Activated T-cell treated with anti-CD3 and anti-CD28 coated beads, Interleukin-2, amount 50 U/mL, for 4 hours (primary cell): ENCODE data around the gene PHEX. TPM values are rescaled to one million over a fixed set of nuclear protein-coding genes. Genes with fewer than 3 reads are reported as not detected.

Experiments used
- ATAC-seq, 2 donors: fragments of 200-7000 bp; cut with Tn5 transposase; one replicate each; pipeline ENCODE4 v1.10.0; 2021
- DNase-seq: peaks from one replicate; pipeline ENCODE4 v3.0.0-alpha.2; 2020
- H3K27me3 Mint-ChIP-seq: one replicate; pipeline ENCODE4 v1.8.0; 2021; ENCODE audit warnings: low read depth, mixed read lengths
- H3K36me3 Mint-ChIP-seq: one replicate; pipeline ENCODE4 v1.8.0; 2022; ENCODE audit warnings: mixed read lengths; ENCODE audit not compliant: insufficient read depth
- H3K4me1 Mint-ChIP-seq: one replicate; pipeline ENCODE4 v1.8.0; 2021; ENCODE audit warnings: low read depth, mixed read lengths
- H3K4me3 Mint-ChIP-seq: one replicate; pipeline ENCODE4 v1.8.0; 2021; ENCODE audit warnings: mild to moderate bottlenecking, moderate library complexity, mixed read lengths
- H3K9me3 Mint-ChIP-seq: one replicate; pipeline ENCODE4 v1.8.0; 2021; ENCODE audit warnings: mixed read lengths
- total RNA-seq, 3 donors: library from RNA; stranded (reverse); gene quantifications; one replicate each; pipeline ENCODE4 v1.2.1, GENCODE V29; 2021

PHEX gene
- total RNA-seq, 3 donors from 2014 or later: 3.0 to 8.0 (median 4.7) TPM

DNA sequence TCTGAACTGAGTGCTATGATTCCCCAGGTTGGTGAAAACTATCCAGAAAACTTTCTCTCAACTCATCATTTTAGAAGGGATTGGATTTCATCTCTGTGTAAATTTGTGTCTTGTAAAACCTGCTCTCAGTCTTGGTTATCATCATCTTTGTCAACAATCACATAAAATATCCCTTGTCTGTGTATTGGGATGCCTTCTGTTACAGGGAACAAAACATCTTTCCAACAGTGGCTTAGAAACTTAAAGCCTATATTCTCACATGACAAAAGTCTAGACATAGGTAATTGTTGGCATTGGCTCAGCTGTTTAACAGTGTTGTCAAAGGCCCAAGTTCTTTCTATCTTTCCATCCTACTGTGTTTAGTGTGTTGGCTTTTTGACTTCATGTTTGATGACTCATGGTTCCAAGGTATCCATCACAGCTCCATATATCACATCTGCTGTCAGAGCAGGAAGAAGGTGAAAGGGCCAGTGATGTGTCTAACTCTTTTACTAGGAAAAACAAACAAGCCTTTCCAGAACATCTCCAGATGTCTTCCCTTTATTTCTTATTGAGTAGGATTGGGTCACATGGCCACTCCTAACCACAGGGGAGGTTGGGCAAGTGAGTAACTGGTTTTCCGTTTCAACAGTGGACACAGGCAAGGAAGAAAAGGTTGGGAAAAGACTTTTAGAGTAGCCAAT, 65.0 kb downstream of the PHEX start:
- Mint-ChIP-seq H3K36me3 (no peaks in the 10 kb centered on the region), H3K4me3 (no peak overlapping the region), H3K9me3 (no peaks in the 10 kb centered on the region), H3K27me3 (no peaks in the 10 kb centered on the region), H3K4me1 (no peaks in the 10 kb centered on the region)
- ATAC-seq (no peak), DNase-seq (no peak)

DNA sequence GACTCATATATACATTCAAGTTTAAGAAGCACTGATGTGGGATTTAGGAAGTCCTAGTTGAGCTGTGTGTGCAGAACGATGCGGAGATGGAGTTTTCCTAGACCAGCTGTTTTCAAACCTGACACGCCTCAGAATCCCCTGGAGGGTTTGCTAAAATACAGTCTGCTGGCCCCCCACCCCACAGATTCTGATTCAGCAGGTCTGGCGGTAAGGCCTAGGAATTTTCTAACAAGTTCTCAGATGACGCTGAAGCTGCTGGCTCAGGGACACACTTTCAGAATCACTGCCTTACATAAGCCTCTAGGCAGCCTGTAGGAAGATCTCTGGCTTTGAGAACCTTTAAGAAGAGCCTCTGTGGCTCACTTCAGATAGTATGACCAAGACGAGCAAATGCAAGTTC, 73.1 kb downstream of the PHEX start:
- Mint-ChIP-seq H3K4me1 (no peaks in the 10 kb centered on the region), H3K9me3 (no peaks in the 10 kb centered on the region), H3K4me3 (no peak overlapping the region), H3K27me3 (no peaks in the 10 kb centered on the region), H3K36me3 (no peaks in the 10 kb centered on the region)
- DNase-seq (no peak), ATAC-seq (no peak)

DNA sequence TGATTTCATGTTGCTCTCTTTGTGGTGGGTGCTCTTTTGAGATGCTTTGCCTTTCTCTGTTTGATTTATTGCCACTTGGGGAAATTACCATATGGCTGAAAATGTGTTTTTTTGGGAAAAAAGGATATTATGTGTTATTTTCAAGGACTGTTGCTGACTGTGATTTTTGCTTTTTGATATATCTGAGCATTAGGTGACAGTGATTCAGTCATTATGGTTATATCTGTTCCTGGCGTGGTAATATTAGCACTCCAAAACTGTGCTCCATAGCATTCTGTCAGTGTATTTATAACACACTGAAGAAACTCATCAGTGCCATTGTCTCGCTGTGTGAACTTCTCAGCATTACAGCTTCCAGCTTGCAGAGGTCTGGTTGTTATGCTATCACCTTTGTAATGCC, 73.8 kb downstream of the PHEX start:
- no peaks in the 10 kb centered on the region for H3K4me1 Mint-ChIP-seq
- no peaks in the 10 kb centered on the region for H3K9me3 Mint-ChIP-seq
- H3K27me3 Mint-ChIP-seq: no peaks in the 10 kb centered on the region
- no peak overlapping the region for H3K4me3 Mint-ChIP-seq
- DNase-seq (no peak), ATAC-seq (no peak)
- no peaks in the 10 kb centered on the region for H3K36me3 Mint-ChIP-seq

DNA sequence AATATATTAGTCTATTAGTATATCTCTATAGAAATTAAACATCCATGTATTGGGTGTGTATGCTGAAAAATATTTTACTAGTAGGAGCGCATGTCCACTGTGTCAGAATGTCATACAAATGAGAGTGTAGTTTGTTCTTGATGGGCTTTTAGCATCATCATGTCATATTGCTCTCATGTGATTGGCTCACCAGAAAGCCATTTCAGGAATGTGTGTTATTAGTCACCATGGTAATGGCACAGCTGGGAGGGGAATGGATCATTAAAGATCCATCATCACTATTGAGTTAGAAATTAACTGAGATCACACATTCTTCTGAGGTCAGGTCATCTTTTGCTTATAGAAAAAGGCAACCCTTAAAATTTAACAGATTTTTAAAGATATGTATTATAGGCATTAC, 77.3 kb downstream of the PHEX start:
- no peaks in the 10 kb centered on the region for H3K9me3 Mint-ChIP-seq
- ATAC-seq (no peak), DNase-seq (no peak)
- no peak overlapping the region for H3K4me3 Mint-ChIP-seq
- H3K4me1 Mint-ChIP-seq: no peaks in the 10 kb centered on the region
- H3K27me3 Mint-ChIP-seq: no peaks in the 10 kb centered on the region
- no peaks in the 10 kb centered on the region for H3K36me3 Mint-ChIP-seq

DNA sequence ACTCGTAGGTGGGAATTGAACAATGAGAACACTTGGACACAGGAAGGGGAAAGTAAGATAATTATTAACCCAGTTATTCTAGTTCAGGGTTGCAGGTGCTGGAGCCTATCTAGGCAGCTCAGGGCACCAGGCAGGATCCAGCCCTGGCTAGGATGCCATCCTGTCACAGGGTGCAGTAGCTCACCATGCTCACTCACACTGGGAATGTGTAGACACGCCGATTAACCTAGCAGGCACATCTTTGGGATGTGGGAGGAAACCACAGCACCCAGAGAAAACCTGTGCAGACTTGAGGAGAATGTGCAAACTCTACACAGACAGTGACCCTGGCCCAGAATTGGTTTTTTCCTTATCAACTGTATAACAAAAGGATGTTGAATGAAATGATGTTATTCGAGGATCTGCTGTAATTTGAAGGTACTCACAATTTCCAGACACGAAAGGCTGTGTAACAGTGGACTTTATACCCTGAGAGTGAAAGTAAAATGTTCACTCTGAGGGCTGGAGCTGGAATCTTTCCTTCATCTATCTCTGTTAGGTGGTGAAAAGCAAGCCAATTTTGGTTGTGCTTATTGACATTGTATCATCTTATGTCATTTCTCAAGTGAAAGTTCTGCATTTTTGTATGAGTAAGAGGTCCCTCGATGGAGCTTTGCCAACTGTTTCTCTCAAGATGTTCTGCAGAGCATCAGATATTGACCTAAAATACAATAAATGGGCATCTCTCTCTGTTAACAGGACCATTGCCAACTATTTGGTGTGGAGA, 78.8 kb downstream of the PHEX start:
- Mint-ChIP-seq H3K9me3 (no peaks in the 10 kb centered on the region), H3K4me3 (no peak overlapping the region), H3K27me3 (no peaks in the 10 kb centered on the region), H3K4me1 (no peaks in the 10 kb centered on the region), H3K36me3 (no peaks in the 10 kb centered on the region)
- DNase-seq (no peak), ATAC-seq (no peak)

DNA sequence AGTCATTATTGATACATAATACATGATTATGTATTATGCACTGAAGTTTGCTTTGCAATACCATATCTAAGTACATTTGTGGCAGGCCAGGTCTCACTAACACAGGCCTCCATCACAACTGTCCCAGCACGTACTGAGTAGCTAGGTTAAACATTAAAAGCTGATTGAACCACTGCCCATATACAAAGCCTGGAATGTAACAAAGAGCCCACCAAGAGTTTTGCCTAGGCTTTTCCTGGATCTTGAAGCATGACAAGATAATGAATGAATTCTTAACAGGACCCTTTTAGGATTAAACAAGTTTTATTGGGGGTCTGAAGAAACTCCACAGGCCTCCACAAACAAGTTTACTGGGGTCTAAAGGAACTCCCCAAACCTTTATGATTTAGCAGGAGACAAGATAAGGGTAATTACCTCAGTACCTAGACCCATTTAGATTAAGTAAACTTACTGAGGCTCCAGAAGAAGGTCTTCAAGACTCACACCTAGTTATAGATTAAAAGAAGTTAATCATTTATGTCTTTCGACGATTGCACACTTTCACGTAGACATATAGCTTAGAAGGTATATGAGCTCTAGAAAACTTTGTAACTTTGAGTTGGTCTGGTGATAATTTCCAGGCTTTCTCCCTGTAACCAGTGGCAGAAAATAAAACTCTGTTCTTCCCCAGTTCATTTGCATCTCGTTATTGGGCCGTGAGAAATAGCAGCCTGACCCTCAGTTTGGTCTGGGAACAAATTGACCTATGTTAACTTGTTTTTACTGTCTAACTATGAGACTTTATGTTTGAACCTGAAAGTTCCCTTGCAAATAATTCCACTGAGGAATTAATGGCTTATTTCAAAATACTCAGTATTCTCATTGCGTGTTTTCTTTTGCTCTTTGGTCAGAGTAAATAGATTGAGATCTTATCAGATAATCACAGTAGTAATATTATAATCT, 84.8 kb downstream of the PHEX start:
- ATAC-seq (no peak), DNase-seq (no peak)
- H3K9me3 Mint-ChIP-seq: no peaks in the 10 kb centered on the region
- H3K4me3 Mint-ChIP-seq: no peak overlapping the region
- H3K36me3 Mint-ChIP-seq: no peaks in the 10 kb centered on the region
- H3K4me1 Mint-ChIP-seq: no peaks in the 10 kb centered on the region
- H3K27me3 Mint-ChIP-seq: no peaks in the 10 kb centered on the region

DNA sequence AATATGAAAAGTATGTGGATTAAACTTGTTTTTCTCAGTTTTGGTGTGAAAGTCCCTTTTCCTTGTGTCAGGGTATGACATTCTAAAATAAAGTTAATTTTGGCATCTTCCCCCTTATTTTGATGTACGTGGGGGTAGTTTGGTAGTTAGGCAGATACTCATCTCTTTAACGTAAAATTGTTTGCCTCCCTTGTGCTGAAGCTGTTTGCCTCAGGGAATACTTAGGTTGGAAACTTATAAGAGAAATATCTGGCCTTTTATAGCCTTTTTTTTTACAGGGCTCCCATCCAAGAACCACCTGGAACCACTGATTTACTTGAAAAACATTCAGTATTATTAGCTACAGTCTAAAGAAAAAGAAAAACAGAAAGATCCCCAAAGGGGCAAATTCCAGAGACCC, 85.5 kb downstream of the PHEX start:
- H3K36me3 Mint-ChIP-seq: no peaks in the 10 kb centered on the region
- no peak for ATAC-seq
- no peaks in the 10 kb centered on the region for H3K9me3 Mint-ChIP-seq

DNA sequence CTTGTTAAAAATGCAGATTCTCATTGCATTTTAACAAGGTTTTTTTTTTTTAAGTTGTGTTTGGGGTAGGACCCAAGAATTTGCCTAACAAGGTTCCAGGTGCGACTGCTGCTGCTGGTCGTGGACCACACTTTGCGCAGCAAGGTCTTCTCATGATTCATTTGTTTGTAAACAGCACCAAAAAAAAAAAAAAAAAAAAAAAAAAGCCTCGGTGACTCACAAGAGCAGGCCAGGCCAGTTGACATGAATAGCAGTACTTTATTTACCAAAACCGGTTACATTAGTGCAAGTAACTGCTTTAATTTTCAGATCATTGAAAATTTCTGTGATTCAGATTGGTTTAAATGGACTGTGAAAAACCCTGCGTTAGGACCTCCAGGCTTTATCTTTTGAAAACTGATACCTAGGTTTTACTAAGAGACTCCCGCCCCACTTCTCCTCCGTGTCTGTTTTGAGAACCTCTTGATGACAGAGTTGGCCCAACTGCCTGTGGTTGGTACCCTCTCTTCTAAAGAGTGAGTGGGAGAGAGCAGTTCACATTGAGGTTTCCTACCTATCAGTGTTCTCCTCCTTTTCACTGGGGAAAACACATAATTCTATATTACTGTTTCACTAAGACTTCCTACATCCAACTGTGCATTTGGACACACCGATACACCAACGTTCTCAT, 86.2 kb downstream of the PHEX start:
- Mint-ChIP-seq H3K4me1 (no peaks in the 10 kb centered on the region), H3K27me3 (no peaks in the 10 kb centered on the region), H3K9me3 (no peaks in the 10 kb centered on the region), H3K4me3 (no peak overlapping the region), H3K36me3 (no peaks in the 10 kb centered on the region)
- DNase-seq: no peak
- no peak for ATAC-seq

More for the DNA sequence above, 85.5 kb downstream of the PHEX start:
- no peaks in the 10 kb centered on the region for H3K27me3 Mint-ChIP-seq
- H3K4me3 Mint-ChIP-seq: no peak overlapping the region
- DNase-seq: no peak
- no peaks in the 10 kb centered on the region for H3K4me1 Mint-ChIP-seq

DNA sequence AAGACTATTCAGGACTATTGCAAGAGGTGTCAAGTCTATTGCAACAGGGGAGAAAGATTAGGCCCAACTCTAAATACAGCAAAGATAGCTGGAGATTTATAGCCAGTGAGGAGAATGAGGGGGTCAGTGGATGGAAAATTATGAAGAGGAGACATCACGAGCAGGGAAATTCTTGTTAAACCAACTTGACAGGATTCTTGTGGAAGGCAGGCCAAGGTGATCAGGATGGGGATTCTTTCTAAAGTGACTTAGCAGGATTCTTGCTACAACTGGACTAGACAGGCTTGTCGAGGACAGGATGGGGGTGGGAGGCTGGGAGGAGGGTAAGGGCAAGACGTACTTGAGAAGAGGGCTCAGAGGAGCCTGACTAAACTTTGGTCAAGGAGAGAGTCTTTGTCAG, 89.0 kb downstream of the PHEX start:
- DNase-seq: no peak
- no peaks in the 10 kb centered on the region for H3K27me3 Mint-ChIP-seq
- H3K4me3 Mint-ChIP-seq: no peak overlapping the region
- H3K9me3 Mint-ChIP-seq: no peaks in the 10 kb centered on the region
- no peaks in the 10 kb centered on the region for H3K36me3 Mint-ChIP-seq
- no peak for ATAC-seq
- no peaks in the 10 kb centered on the region for H3K4me1 Mint-ChIP-seq

DNA sequence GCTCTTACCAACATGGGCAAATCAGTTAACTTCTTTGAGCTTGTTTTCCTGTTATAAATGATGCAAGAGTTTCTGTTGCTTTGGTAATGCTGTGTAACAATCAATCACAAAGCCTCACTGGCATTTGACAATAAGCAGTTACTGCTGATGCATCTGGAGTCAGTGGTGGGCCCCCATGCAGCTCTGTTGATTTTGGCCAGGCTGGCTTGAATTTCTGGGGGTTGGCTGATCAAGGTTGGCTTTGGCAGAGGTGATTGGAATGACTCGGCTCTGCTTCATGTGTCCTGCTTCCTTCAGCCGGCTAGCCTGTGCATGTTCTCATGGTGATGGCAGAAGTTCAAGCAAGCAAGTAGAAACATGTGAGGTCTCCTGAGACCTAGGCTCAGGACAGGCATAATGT, 90.4 kb downstream of the PHEX start:
- H3K4me1 Mint-ChIP-seq: no peaks in the 10 kb centered on the region
- H3K9me3 Mint-ChIP-seq: no peaks in the 10 kb centered on the region
- no peaks in the 10 kb centered on the region for H3K36me3 Mint-ChIP-seq
- H3K4me3 Mint-ChIP-seq: no peak overlapping the region
- DNase-seq (no peak), ATAC-seq (no peak)
- H3K27me3 Mint-ChIP-seq: no peaks in the 10 kb centered on the region

DNA sequence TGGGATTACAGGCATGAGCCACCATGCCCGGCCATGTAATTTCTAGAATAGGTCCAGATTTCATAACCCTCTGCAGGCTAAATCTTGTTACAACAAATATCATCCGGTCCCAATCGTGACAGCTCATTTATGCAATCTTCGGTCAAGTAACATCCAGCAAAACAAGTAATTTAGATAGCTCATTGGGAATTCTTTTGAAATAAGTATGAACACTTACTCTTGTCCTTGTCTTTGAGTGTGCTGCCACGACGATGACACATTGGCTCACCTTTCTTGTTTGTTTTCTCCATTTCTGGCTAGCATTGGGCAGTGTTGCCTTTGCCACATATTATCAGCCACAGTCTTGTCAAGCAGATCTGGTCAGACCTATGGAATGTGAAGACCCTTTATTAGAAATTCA, 92.0 kb downstream of the PHEX start:
- no peaks in the 10 kb centered on the region for H3K9me3 Mint-ChIP-seq
- H3K36me3 Mint-ChIP-seq: no peaks in the 10 kb centered on the region
- H3K4me1 Mint-ChIP-seq: no peaks in the 10 kb centered on the region
- no peaks in the 10 kb centered on the region for H3K27me3 Mint-ChIP-seq
- ATAC-seq (no peak), DNase-seq (no peak)
- H3K4me3 Mint-ChIP-seq: no peak overlapping the region

DNA sequence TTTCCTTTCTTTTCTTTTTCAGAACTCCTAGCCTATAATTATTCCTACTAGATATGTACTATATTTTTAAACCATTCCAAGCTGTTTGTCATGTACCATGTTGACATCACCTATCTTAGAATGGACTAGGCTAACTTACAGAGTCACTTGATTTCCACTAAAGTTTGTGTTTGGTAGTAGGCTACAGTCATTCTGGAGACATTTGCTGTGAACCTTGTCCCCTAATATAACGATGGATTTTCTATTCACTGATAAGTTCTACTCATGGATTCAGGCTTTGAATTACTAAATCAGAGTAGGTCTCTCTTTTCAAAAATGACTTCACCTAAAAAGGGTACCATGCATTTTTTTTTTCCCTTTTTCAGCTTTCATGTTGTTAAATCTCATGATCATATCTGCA, 93.4 kb downstream of the PHEX start:
- H3K36me3 Mint-ChIP-seq: no peaks in the 10 kb centered on the region
- ATAC-seq: no peak

DNA sequence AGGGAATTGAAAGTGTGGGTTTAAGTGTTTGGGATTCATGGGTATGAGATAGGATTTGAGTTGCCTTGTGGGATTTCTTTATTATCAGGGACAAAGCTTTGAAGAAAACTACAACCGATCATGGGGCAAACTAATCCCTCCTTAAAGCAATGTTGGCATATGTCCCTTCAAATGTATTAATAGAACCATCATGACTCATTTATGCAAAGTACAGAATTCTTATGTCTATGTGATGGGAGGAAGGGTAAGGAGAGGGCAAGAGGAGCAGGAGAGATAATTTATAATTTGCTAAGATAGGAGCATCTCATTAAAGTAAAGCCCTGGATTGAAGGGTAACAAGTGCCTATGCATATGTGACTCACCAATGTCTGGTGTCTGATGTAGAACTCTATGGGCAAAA, 94.2 kb downstream of the PHEX start:
- Mint-ChIP-seq H3K4me1 (no peaks in the 10 kb centered on the region), H3K4me3 (no peak overlapping the region), H3K36me3 (no peaks in the 10 kb centered on the region), H3K27me3 (peaks cover 2% of the 10 kb centered on the region), H3K9me3 (no peaks in the 10 kb centered on the region)
- ATAC-seq (no peak), DNase-seq (no peak)

More for the DNA sequence above, 93.4 kb downstream of the PHEX start:
- H3K4me3 Mint-ChIP-seq: no peak overlapping the region
- no peak for DNase-seq
- H3K27me3 Mint-ChIP-seq: no peaks in the 10 kb centered on the region
- no peaks in the 10 kb centered on the region for H3K4me1 Mint-ChIP-seq
- no peaks in the 10 kb centered on the region for H3K9me3 Mint-ChIP-seq

DNA sequence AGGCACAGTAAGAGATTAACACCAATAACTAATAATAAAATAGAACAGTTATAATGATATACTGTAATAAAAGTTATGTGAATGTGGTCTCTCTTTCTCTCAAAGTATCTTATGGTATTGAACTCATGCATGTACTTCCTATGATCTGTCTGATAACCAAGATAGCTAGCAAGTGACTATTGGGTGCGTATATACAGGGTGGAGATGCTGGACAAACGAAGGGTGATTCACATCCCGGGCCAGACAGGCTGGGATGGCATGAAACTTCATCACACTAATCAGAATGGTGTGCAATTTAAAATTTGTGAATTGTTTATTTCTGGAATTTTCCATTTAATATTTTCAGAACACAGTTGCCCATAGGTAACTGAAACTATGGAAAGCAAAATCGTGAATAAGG, 96.8 kb downstream of the PHEX start:
- Mint-ChIP-seq H3K9me3 (no peaks in the 10 kb centered on the region), H3K36me3 (no peaks in the 10 kb centered on the region), H3K4me3 (no peak overlapping the region), H3K27me3 (peaks cover 2% of the 10 kb centered on the region), H3K4me1 (no peaks in the 10 kb centered on the region)
- no peak for ATAC-seq
- no peak for DNase-seq
